GM23338 (cell line): ENCODE results near the gene RAP1GAP2. TPM values are rescaled to one million over a fixed set of nuclear protein-coding genes. Genes with fewer than 3 reads are reported as not detected.

Experiments used
- ATAC-seq: fragments of 200-7000 bp; cut with Tn5 transposase; 3 replicates; pipeline ENCODE4 v1.9.1; 2020
- DNase-seq: peaks from one replicate; pipeline ENCODE4 v3.0.0-alpha.2; 2015; ENCODE audit warnings: low spot score
- H2AFZ ChIP-seq: fragments of 200-600 bp; sonication (generic); 2 replicates; pipeline ENCODE4 v1.8.0; 2016; ENCODE audit warnings: antibody characterized with exemption, mild to moderate bottlenecking, moderate library complexity
- H3F3A ChIP-seq: fragments of 200-600 bp; sonication (generic); replicated peaks from 2 replicates; pipeline ENCODE4 v1.8.0; 2017; ENCODE audit warnings: antibody characterized with exemption, mixed run types, low read depth
- H3K27ac ChIP-seq: fragments of 200-600 bp; sonication (generic); 2 replicates; pipeline ENCODE4 v1.6.1; 2016; ENCODE audit warnings: low read depth
- H3K27me3 ChIP-seq: fragments of 200-600 bp; sonication (generic); 2 replicates; pipeline ENCODE4 v1.8.0; 2016; ENCODE audit warnings: mild to moderate bottlenecking, mixed run types, moderate library complexity; ENCODE audit not compliant: insufficient read depth
- H3K36me3 ChIP-seq: fragments of 200-600 bp; sonication (generic); 2 replicates; pipeline ENCODE4 v1.8.0; 2016; ENCODE audit warnings: mild to moderate bottlenecking; ENCODE audit not compliant: insufficient read depth
- H3K4me1 ChIP-seq: fragments of 200-600 bp; sonication (generic); 2 replicates; pipeline ENCODE4 v1.8.0; 2016; ENCODE audit warnings: mild to moderate bottlenecking, moderate library complexity; ENCODE audit not compliant: insufficient read depth
- H3K4me2 ChIP-seq: fragments of 200-600 bp; sonication (generic); 2 replicates; pipeline ENCODE4 v1.7.1; 2017; ENCODE audit warnings: mixed run types
- H3K4me3 ChIP-seq: fragments of 200-600 bp; sonication (generic); 2 replicates; pipeline ENCODE4 v1.6.1; 2016; ENCODE audit warnings: mixed run types
- H3K79me2 ChIP-seq: fragments of 200-600 bp; sonication (generic); replicated peaks from 2 replicates; pipeline ENCODE4 v1.8.0; 2017; ENCODE audit warnings: mild to moderate bottlenecking; ENCODE audit not compliant: insufficient read depth
- H3K9me2 ChIP-seq: fragments of 200-600 bp; sonication (generic); 2 replicates; pipeline ENCODE4 v1.8.0; 2017; ENCODE audit not compliant: insufficient read depth
- H4K20me1 ChIP-seq: fragments of 200-600 bp; sonication (generic); replicated peaks from 2 replicates; pipeline ENCODE4 v1.8.0; 2017; ENCODE audit warnings: mild to moderate bottlenecking; ENCODE audit not compliant: insufficient read depth
- H3K27ac Mint-ChIP-seq: 2 replicates; pipeline ENCODE4 v1.8.0; 2020; ENCODE audit warnings: inconsistent platforms, mild to moderate bottlenecking, moderate library complexity, mixed read lengths
- H3K27me3 Mint-ChIP-seq: 3 replicates; pipeline ENCODE4 v1.8.0; 2022; ENCODE audit warnings: low read depth, mild to moderate bottlenecking, moderate library complexity, mixed read lengths, inconsistent platforms; ENCODE audit not compliant: insufficient read depth, poor library complexity
- H3K36me3 Mint-ChIP-seq: 3 replicates; pipeline ENCODE4 v1.8.0; 2021; ENCODE audit warnings: low read depth, mild to moderate bottlenecking, inconsistent platforms, moderate library complexity, mixed read lengths
- H3K4me1 Mint-ChIP-seq: 3 replicates; pipeline ENCODE4 v1.8.0; 2020; ENCODE audit warnings: mild to moderate bottlenecking, inconsistent platforms, mixed read lengths
- H3K4me3 Mint-ChIP-seq: 3 replicates; pipeline ENCODE4 v1.8.0; 2021; ENCODE audit warnings: moderate library complexity, mild to moderate bottlenecking, inconsistent platforms, mixed read lengths
- H3K9me3 Mint-ChIP-seq: 3 replicates; pipeline ENCODE4 v1.8.0; 2020; ENCODE audit warnings: moderate library complexity, mild to moderate bottlenecking, inconsistent platforms, mixed read lengths
- CREB1 ChIP-seq: fragments of 250-450 bp; sonication (Bioruptor Pico); IDR thresholded peaks from 2 replicates; pipeline ENCODE4 v1.5.0; 2020; ENCODE audit warnings: low read depth, mild to moderate bottlenecking, moderate library complexity
- EZH2phosphoT487 ChIP-seq: fragments of 200-600 bp; sonication (generic); IDR thresholded peaks from one replicate; pipeline ENCODE4 v1.8.1; 2018; ENCODE audit warnings: antibody characterized with exemption; ENCODE audit not compliant: unreplicated experiment
- JUNB ChIP-seq: IDR thresholded peaks from one replicate; pipeline ENCODE4 v1.6.1; 2016; ENCODE audit warnings: antibody characterized with exemption; ENCODE audit not compliant: unreplicated experiment
- NANOG ChIP-seq: IDR thresholded peaks from 2 replicates; pipeline ENCODE4 v1.6.1; 2016; ENCODE audit warnings: antibody characterized with exemption, borderline replicate concordance
- POLR2AphosphoS5 ChIP-seq: IDR thresholded peaks from 2 replicates; pipeline ENCODE4 v1.6.1; 2016; ENCODE audit warnings: antibody characterized with exemption, low read depth
- STAT1 ChIP-seq: IDR thresholded peaks from one replicate; pipeline ENCODE4 v1.6.1; 2016; ENCODE audit warnings: antibody characterized with exemption; ENCODE audit not compliant: unreplicated experiment
- ZNF114 ChIP-seq: fragments of 250-450 bp; sonication (Bioruptor Pico); IDR thresholded peaks from 2 replicates; pipeline ENCODE4 v1.5.0; 2020; ENCODE audit warnings: mild to moderate bottlenecking, moderate library complexity
- polyA plus RNA-seq: library from polyadenylated mRNA; unstranded; fragments of >200 nt; fragmentation: Nextera tagmentation; extraction: Ambion mirVana; gene quantifications from 2 replicates; pipeline ENCODE4 v1.2.1, GENCODE V29; 2016
- total RNA-seq: library from RNA; depleted of rRNA; stranded (reverse); fragments of >200 nt; shearing (Covaris generic); gene quantifications from 2 replicates; pipeline ENCODE4 v1.2.3, GENCODE V29; 2014
- TF ChIP-seq, protein P1 (sequence below): IDR thresholded peaks from 2 replicates; pipeline ENCODE4 v1.6.1; 2016; ENCODE audit warnings: antibody characterized with exemption
- TF ChIP-seq, protein P2 (sequence below): fragments of 250-450 bp; sonication (Bioruptor Pico); IDR thresholded peaks from 2 replicates; pipeline ENCODE4 v1.5.0; 2020; ENCODE audit warnings: mild to moderate bottlenecking, moderate library complexity
- TF ChIP-seq, protein P3 (sequence below), 2 experiments: fragments of 200-600 bp in 1 of 2; sonication (generic) in 1 of 2; conservative IDR thresholded peaks; 2 replicates each; pipeline versions ENCODE4 v1.5.1 to v1.6.1; 2016 to 2017; ENCODE audit warnings: antibody characterized with exemption in 2 of 2, low read depth in 2 of 2, mild to moderate bottlenecking in 2 of 2, moderate library complexity in 1 of 2
- TF ChIP-seq, protein P4 (sequence below): IDR thresholded peaks from one replicate; pipeline ENCODE4 v1.6.1; 2018; ENCODE audit warnings: antibody characterized with exemption; ENCODE audit not compliant: unreplicated experiment

Gene RAP1GAP2
- total and polyA plus RNA-seq, 2 experiments from 2014 or later: 17.8 to 46.1 TPM

DNA sequence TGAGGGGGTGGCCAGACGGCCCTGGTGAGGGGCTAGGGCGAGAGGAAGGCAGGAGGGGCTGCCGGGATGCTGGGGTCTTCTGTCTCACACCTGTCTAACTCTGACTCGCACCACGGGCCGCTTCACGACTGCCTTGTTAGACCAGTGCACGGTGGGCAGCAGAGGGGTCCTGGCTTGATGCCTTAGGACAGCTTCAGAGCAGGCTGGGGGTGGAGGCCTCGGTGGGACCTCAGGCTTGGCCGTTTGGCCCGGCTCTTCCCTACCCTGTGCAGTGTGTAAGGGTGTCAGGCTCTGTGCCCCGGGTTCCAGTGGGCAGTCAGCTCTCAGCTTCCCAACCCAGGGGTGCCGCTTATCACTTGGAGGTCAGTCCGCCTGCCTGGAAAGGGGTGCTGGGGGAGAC is 166.5 kb downstream of the RAP1GAP2 start:
- Histone ChIP-seq H4K20me1 (peaks cover 4% of the 10 kb centered on the region), H3K4me3 (no peak overlapping the region), H3K4me2 (no peak overlapping the region), H3K27me3 (no peaks in the 10 kb centered on the region), H3K27ac (no peak overlapping the region), H3K4me1 (peaks cover 3% of the 10 kb centered on the region; the same call in 1 of the 2 replicates), H3K9me2 (no peaks in the 10 kb centered on the region), H2AFZ (no peak overlapping the region), H3K36me3 (peaks cover 6% of the 10 kb centered on the region; the same call in 1 of the 2 replicates), H3F3A (no peaks in the 10 kb centered on the region), H3K79me2 (peaks cover 3% of the 10 kb centered on the region)
- no peak for ATAC-seq
- Mint-ChIP-seq H3K4me1 (peaks cover 30% of the 10 kb centered on the region), H3K27ac (no peak overlapping the region; the same call in 1 of the 2 replicates), H3K4me3 (no peak overlapping the region), H3K27me3 (peaks cover 10% of the 10 kb centered on the region), H3K9me3 (no peaks in the 10 kb centered on the region), H3K36me3 (peaks cover 19% of the 10 kb centered on the region)
- no peak for DNase-seq
- TF ChIP-seq NANOG: no peak
- no peak for TF ChIP-seq CREB1 (CRISPR knock-in tag)
- no peak for TF ChIP-seq JUNB
- TF ChIP-seq STAT1: no peak
- TF ChIP-seq POLR2AphosphoS5: no peak
- TF ChIP-seq, protein P1, sequence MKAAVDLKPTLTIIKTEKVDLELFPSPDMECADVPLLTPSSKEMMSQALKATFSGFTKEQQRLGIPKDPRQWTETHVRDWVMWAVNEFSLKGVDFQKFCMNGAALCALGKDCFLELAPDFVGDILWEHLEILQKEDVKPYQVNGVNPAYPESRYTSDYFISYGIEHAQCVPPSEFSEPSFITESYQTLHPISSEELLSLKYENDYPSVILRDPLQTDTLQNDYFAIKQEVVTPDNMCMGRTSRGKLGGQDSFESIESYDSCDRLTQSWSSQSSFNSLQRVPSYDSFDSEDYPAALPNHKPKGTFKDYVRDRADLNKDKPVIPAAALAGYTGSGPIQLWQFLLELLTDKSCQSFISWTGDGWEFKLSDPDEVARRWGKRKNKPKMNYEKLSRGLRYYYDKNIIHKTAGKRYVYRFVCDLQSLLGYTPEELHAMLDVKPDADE: no peak
- TF ChIP-seq, protein P2, sequence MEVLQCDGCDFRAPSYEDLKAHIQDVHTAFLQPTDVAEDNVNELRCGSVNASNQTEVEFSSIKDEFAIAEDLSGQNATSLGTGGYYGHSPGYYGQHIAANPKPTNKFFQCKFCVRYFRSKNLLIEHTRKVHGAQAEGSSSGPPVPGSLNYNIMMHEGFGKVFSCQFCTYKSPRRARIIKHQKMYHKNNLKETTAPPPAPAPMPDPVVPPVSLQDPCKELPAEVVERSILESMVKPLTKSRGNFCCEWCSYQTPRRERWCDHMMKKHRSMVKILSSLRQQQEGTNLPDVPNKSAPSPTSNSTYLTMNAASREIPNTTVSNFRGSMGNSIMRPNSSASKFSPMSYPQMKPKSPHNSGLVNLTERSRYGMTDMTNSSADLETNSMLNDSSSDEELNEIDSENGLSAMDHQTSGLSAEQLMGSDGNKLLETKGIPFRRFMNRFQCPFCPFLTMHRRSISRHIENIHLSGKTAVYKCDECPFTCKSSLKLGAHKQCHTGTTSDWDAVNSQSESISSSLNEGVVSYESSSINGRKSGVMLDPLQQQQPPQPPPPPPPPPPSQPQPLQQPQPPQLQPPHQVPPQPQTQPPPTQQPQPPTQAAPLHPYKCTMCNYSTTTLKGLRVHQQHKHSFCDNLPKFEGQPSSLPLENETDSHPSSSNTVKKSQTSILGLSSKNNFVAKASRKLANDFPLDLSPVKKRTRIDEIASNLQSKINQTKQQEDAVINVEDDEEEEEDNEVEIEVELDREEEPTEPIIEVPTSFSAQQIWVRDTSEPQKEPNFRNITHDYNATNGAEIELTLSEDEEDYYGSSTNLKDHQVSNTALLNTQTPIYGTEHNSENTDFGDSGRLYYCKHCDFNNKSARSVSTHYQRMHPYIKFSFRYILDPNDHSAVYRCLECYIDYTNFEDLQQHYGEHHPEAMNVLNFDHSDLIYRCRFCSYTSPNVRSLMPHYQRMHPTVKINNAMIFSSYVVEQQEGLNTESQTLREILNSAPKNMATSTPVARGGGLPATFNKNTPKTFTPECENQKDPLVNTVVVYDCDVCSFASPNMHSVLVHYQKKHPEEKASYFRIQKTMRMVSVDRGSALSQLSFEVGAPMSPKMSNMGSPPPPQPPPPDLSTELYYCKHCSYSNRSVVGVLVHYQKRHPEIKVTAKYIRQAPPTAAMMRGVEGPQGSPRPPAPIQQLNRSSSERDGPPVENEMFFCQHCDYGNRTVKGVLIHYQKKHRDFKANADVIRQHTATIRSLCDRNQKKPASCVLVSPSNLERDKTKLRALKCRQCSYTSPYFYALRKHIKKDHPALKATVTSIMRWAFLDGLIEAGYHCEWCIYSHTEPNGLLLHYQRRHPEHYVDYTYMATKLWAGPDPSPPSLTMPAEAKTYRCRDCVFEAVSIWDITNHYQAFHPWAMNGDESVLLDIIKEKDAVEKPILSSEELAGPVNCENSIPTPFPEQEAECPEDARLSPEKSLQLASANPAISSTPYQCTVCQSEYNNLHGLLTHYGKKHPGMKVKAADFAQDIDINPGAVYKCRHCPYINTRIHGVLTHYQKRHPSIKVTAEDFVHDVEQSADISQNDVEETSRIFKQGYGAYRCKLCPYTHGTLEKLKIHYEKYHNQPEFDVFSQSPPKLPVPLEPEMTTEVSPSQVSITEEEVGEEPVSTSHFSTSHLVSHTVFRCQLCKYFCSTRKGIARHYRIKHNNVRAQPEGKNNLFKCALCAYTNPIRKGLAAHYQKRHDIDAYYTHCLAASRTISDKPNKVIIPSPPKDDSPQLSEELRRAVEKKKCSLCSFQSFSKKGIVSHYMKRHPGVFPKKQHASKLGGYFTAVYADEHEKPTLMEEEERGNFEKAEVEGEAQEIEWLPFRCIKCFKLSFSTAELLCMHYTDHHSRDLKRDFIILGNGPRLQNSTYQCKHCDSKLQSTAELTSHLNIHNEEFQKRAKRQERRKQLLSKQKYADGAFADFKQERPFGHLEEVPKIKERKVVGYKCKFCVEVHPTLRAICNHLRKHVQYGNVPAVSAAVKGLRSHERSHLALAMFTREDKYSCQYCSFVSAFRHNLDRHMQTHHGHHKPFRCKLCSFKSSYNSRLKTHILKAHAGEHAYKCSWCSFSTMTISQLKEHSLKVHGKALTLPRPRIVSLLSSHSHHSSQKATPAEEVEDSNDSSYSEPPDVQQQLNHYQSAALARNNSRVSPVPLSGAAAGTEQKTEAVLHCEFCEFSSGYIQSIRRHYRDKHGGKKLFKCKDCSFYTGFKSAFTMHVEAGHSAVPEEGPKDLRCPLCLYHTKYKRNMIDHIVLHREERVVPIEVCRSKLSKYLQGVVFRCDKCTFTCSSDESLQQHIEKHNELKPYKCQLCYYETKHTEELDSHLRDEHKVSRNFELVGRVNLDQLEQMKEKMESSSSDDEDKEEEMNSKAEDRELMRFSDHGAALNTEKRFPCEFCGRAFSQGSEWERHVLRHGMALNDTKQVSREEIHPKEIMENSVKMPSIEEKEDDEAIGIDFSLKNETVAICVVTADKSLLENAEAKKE: no peak
- TF ChIP-seq, protein P3, sequence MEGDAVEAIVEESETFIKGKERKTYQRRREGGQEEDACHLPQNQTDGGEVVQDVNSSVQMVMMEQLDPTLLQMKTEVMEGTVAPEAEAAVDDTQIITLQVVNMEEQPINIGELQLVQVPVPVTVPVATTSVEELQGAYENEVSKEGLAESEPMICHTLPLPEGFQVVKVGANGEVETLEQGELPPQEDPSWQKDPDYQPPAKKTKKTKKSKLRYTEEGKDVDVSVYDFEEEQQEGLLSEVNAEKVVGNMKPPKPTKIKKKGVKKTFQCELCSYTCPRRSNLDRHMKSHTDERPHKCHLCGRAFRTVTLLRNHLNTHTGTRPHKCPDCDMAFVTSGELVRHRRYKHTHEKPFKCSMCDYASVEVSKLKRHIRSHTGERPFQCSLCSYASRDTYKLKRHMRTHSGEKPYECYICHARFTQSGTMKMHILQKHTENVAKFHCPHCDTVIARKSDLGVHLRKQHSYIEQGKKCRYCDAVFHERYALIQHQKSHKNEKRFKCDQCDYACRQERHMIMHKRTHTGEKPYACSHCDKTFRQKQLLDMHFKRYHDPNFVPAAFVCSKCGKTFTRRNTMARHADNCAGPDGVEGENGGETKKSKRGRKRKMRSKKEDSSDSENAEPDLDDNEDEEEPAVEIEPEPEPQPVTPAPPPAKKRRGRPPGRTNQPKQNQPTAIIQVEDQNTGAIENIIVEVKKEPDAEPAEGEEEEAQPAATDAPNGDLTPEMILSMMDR (conservative IDR thresholded peaks at IDR 0.05; ENCODE audit: low read depth in 2 of 2): no peak
- TF ChIP-seq, protein P4, sequence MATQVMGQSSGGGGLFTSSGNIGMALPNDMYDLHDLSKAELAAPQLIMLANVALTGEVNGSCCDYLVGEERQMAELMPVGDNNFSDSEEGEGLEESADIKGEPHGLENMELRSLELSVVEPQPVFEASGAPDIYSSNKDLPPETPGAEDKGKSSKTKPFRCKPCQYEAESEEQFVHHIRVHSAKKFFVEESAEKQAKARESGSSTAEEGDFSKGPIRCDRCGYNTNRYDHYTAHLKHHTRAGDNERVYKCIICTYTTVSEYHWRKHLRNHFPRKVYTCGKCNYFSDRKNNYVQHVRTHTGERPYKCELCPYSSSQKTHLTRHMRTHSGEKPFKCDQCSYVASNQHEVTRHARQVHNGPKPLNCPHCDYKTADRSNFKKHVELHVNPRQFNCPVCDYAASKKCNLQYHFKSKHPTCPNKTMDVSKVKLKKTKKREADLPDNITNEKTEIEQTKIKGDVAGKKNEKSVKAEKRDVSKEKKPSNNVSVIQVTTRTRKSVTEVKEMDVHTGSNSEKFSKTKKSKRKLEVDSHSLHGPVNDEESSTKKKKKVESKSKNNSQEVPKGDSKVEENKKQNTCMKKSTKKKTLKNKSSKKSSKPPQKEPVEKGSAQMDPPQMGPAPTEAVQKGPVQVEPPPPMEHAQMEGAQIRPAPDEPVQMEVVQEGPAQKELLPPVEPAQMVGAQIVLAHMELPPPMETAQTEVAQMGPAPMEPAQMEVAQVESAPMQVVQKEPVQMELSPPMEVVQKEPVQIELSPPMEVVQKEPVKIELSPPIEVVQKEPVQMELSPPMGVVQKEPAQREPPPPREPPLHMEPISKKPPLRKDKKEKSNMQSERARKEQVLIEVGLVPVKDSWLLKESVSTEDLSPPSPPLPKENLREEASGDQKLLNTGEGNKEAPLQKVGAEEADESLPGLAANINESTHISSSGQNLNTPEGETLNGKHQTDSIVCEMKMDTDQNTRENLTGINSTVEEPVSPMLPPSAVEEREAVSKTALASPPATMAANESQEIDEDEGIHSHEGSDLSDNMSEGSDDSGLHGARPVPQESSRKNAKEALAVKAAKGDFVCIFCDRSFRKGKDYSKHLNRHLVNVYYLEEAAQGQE: no peak
- TF ChIP-seq EZH2phosphoT487: no peak
- no peak for TF ChIP-seq ZNF114 (CRISPR knock-in tag)
